Measurements from ENCODE around the gene UNC119.

Gene UNC119

DNA sequence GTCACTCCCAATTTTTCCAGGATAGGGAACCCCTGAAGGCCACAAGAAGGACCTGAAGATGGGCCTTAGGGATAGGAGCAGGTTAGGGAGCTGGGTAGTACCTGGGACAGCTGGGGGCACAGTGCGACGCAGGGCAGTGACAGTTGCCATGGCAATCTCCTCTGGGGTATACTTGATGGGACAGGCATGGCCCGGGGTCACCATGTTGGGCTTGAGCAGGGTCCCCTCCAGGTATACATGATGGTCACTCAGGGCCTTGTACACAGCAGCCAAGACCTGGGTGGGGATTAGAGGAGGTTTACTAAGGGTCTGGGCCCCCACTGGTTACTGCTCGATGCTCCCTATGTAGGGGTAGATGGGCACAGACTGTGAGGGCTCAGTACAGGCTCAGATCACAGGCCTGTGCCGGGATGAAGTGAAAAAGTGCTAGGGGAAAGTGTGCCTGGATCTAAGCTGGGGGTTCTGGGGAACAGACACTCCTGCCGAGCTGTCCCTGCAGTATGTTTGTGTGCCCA is 21.6 kb upstream of the UNC119 start:
- H3K27ac ChIP-seq, result no peak overlapping the region
- no peak overlapping the region for H3K4me3 ChIP-seq

- H3K27ac ChIP-seq, result no peak overlapping the region
Observed at GRCh38 chr17:28573521-28573920, 21.1 kb upstream of the UNC119 start.

DNA sequence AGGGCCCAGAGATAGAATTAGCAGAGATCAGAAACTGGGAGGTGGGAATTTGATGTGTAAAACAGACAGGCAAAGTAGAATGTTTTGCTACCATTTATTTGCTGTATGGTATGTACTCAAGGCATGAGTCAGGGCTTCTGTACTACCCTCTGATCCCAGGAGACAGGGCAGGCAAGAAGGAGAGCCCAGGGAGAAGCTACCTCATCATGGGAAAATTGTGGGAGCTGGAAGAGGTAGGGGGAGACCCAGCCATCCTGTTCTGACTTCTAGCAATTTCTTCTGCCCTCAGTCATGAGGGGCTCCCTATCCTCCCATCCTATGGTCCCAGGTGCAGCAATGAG is 20.6 kb upstream of the UNC119 start:
- no peak overlapping the region for H3K4me3 ChIP-seq

More at GRCh38 chr17:28573521-28573920, 21.1 kb upstream of the UNC119 start:
- H3K4me3 ChIP-seq, result no peak overlapping the region

DNA sequence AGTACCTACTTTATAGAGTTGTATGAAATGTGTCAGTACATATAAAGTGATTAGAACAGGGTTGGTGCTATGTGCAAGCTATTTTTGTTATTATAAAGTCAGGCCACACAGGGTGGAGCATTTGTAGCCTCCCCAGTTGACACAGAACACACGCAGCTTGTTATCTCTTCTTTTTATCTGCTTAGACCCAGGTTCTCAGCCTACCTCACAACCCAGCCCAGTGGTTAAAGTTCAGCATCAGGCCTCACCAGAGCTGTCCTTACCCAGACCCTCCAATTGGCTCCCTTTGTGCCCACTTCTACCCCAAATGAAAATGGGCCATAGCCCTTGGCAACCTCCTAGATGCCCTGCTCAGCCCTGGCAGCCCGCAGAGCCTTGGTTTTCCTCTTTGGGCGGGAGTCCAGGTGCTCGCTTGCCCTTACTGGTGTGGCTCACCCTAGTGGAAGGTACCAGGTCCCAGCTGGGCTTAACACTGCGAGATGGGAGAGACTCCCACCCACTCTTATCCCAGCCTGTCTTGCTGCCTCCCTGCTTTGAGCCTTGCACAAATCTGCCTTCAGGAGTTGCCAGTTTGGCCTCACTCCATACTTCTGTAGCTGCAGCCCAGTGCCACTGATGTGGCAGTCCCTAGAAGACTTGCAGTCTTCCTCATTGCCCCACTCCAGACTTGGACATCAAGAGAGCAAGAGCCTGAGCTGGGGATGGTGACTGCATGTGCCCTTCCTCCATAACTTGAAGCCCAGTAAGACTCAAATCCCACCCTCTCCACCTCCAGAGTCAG is 20.0 kb upstream of the UNC119 start:
- peak overlapping the region in 4 of 7 experiments; percentile 73 to 97 (median 86) for H3K4me3 ChIP-seq
- peak overlapping the region in 8 of 21 experiments; percentile 74 to 94 (median 82) for H3K27ac ChIP-seq

More for the DNA sequence above, 20.6 kb upstream of the UNC119 start:
- no peak overlapping the region for H3K27ac ChIP-seq

- Histone ChIP-seq H3K4me3 (peak within 1 kb of the TSS; percentile 65 to 99 (median 82)), H3K27ac (peak within 1 kb of the TSS; percentile 23 to 94 (median 81))
Observed at GRCh38 chr17:28571361-28572122, 19.1 kb upstream of the UNC119 start, which contains the start of gene PIGS. Gene PIGS (minus strand): TSS chr17:28571524. CDS start chr17:28571496, 28 bp downstream.

DNA sequence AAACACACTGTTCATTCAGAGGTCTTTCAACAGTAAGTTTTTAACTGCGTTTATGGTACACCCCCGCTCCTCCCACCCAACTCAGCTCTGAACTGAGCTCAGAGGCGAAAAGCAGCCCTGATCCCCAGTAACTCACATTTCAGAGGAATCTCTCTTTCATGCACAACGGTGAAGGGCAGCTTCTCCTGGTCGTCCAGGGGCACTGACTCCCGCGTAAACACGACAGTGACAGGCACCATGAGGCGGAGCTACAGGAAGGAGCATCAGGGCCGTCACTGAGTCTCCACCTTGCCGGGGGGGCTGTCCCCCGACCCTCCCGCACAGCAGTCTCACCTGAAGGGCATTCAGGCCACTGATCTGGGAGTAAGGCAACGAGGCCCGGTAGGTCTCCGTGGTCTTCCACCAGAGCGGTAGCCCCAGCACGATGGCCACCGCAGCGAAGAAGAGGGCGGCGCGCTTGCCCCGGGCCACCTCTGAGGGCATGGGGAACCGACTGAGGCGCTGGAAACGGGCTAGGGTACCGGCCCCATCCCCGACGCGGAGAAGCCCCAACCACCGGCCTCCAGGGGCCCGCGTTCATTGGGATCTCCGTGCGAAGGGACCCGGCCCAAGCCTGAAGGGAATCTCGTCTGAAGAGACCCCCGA is 18.4 kb upstream of the UNC119 start:
- peak overlapping the region; percentile 23 to 94 (median 81) for H3K27ac ChIP-seq
- peak overlapping the region; percentile 65 to 99 (median 82) for H3K4me3 ChIP-seq

DNA sequence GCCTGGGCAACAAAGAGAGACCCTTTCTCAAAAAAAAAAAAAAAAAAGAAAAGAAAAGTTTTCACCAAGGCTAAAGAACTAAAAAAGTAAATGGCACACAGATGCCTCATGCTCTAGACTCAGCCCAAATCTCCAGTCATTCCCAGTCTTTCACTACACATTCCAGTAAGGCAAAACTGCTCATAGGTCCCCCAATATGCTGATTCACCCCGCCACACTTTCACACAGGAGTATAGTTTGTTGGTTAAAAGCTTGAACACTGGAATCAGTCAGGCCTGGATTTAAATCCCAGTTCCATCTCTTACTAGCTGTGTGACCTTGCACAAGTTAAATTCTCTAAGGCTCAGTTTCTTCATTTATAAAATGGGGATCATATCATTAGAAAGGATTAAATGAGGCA is 17.0 kb upstream of the UNC119 start:
- H3K4me3 ChIP-seq, result no peak overlapping the region
- H3K27ac ChIP-seq, result no peak overlapping the region

DNA sequence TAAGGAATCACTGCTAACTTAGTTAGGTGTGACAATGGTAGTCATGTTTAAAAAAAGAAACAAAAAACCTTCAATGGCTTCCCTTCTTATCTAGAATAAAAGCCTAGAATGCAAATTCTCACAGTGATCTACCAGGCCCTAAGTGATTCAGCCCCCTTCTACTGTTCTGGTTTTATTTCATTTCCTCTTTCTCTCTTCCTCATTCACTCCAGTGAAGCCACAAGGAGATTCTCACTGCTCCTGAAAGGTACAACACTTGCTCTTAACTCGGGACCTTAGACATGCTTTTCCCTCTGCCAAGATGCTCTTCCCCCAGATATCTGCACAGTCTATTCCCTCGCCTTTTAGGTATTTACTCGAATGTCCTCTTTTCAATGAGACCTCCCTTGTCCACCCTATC is 15.2 kb upstream of the UNC119 start:
- Histone ChIP-seq H3K4me3 (no peak overlapping the region), H3K27ac (no peak overlapping the region)

DNA sequence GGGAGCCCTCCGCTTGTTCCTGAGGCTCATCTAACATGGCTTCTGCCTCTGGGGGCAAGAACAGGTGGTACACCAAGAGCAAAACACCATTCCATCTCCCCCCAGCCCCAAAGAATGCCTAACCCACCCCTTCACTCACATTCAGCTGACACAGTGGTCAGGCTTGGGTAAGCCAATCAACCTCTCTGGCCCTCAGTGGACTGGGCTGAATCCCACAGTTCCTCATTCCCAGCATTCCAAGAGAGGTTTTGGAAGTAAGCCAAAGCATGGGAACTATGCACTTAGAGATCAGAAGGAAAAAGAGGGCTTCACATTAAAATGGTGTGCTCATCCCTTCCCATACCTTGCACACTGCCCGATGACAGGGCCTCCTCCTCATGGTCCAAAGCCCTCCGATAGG is 11.1 kb upstream of the UNC119 start:
- no peak overlapping the region for H3K27ac ChIP-seq

DNA sequence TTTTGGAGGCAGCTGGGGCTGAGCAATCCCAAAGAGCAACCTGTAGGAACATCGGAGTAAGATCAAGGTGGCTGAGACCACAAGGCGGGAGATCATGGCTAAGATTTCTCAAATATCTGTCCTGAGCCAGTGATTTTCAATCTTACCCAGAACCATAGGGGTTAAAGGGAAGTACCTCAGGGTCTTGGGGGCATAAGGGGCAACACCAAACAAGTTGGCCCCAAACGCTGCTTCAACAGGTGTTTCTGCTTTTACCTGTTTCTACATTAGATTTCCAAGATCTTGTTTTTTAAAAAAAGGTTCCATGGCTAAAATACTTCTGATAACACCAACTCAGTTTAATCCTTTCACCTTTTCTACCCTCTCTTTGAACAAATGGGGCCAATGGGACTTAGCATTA is 2.6 kb upstream of the UNC119 start:
- H3K4me3 ChIP-seq, result no peak overlapping the region
- H3K27ac ChIP-seq, result no peak overlapping the region

More for the DNA sequence above, 11.1 kb upstream of the UNC119 start:
- no peak overlapping the region for H3K4me3 ChIP-seq

GRCh38 chr17:28554565-28554964 is 2.1 kb upstream of the UNC119 start:
- Histone ChIP-seq H3K4me3 (no peak overlapping the region), H3K27ac (no peak overlapping the region)

GRCh38 chr17:28553000-28553505 is 629 bp upstream of the UNC119 start:
- H3K27ac ChIP-seq, result peak overlapping the region in 2 of 21 experiments; percentile 74 to 85

GRCh38 chr17:28551421-28552175 is 826 bp downstream of the UNC119 start:
- Histone ChIP-seq H3K27ac (peak overlapping the region in 19 of 21 experiments; percentile 37 to 89 (median 74)), H3K4me3 (peak overlapping the region; percentile 65 to 94 (median 86))

More at GRCh38 chr17:28553000-28553505, 629 bp upstream of the UNC119 start:
- H3K4me3 ChIP-seq, result peak overlapping the region in 1 of 7 experiments; percentile 86

DNA sequence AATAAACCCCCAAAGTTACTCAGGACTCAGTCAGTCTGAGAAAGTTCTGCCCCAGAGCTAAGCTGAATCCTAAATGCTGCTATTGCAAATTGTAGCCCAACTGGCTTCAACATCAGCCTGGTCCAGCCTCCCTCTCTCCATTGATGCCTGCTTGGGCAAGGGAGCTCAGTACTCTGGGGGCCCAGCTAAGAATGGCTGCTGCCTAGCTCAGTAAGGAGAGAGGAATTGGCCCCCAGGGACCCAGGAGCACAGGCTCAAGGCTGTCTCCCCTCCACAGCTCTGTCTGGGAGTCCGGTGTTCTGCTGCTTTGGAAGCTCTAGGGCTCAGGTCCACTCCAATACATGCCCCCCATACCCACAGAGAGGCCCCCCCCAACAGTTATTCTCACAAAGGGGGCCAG is 1.6 kb downstream of the UNC119 start:
- Histone ChIP-seq H3K27ac (peak overlapping the region in 3 of 21 experiments; percentile 15 to 58 (median 54)), H3K4me3 (no peak overlapping the region)

GRCh38 chr17:28549236-28550132 is 2.9 kb downstream of the UNC119 start:
- Histone ChIP-seq H3K4me3 (no peak overlapping the region), H3K27ac (peak overlapping the region in 13 of 21 experiments; percentile 2 to 74 (median 28))

DNA sequence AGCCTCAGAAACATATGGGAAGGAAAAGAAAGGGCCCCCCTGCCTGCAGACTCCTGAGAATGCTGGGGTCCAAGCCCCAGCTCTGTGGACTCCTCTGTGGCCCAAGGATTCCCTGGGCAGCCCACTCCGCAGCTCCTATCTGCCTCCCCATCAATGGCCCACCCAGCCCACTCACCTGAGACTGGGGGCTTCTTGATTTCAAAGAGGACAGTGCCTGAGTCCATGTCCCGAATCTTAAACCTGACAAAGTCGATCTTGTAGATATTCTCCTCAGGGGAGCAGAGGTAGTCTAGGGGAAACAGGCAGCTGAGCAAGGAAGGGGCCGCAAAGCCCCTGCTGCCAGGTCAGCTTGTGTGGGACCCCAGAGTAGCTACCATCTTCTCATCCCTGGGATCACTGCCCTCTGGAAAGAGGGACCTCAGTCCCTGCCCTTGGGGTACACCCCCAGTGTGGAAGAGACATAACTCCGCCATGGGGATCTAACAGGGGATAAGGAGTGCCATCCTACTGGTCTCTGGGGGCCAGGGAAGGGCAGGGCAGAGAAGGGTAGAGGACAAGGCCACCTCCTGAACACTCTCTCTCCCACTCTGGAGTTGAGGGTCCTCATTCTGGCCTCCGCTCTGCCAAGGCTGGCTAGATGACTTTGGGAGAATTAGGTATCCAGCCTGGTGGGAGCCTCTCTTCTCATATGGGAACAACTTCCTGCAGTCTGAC is 3.9 kb downstream of the UNC119 start:
- H3K27ac ChIP-seq, result peak overlapping the region in 7 of 21 experiments; percentile 5 to 74 (median 27)
- no peak overlapping the region for H3K4me3 ChIP-seq

All from skin epidermis (tissue), 12 donors.